Measurements from ENCODE around the gene PAX2.

Gene PAX2

DNA sequence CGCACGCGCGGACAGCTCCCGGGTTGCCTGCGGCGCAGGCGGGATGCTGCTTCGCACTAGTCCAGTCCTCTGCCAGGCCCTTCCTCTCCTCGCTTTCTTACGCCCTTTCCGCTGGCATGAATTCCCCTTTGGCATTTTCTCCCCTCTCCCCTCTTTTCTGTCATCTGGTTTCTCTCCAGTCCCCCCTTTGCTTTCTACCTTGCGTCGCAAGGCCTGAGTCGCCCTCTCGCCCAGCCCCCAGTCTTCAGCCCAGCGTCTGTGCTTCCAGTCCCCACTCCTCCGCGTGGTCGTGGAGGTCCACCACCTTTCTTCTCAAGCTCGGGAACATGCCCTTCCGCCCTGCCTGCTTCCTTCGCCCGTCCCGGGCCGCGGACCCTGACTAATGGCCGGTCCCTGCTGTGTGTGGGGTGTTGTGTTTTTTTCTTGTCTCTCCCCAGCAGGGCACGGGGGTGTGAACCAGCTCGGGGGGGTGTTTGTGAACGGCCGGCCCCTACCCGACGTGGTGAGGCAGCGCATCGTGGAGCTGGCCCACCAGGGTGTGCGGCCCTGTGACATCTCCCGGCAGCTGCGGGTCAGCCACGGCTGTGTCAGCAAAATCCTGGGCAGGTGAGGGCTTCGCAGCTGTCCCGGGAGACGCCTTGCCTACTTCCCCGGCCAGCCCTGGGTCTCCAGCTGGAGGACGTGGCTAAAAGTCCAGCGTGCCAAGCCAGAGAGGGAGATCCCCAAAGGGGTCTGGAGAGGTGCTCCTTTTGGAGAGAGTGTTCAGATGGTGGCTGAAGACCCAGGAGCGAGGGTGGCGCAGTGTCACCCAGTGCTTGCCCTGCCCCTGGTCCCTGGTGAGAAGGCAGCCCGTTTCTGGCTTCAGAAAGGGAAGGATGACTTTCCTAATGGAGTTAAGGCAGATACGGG is 4.2 kb downstream of the PAX2 start:
- no peak for ATAC-seq
- TF ChIP-seq CSDC2 (CRISPR knock-in tag; IDR thresholded peaks at IDR 0.05): no peak
- no peak for TF ChIP-seq TCF4 (CRISPR knock-in tag; IDR thresholded peaks at IDR 0.05; ENCODE audit: borderline replicate concordance)
- TF ChIP-seq OSR1 (CRISPR knock-in tag; IDR thresholded peaks at IDR 0.05): no peak
- no peak for TF ChIP-seq ZNF70 (CRISPR knock-in tag; IDR thresholded peaks at IDR 0.05)
- TF ChIP-seq ZNF8 (CRISPR knock-in tag; IDR thresholded peaks at IDR 0.05): no peak
- no peak for TF ChIP-seq ESRRG (CRISPR knock-in tag; IDR thresholded peaks at IDR 0.05)
- TF ChIP-seq, protein P1, sequence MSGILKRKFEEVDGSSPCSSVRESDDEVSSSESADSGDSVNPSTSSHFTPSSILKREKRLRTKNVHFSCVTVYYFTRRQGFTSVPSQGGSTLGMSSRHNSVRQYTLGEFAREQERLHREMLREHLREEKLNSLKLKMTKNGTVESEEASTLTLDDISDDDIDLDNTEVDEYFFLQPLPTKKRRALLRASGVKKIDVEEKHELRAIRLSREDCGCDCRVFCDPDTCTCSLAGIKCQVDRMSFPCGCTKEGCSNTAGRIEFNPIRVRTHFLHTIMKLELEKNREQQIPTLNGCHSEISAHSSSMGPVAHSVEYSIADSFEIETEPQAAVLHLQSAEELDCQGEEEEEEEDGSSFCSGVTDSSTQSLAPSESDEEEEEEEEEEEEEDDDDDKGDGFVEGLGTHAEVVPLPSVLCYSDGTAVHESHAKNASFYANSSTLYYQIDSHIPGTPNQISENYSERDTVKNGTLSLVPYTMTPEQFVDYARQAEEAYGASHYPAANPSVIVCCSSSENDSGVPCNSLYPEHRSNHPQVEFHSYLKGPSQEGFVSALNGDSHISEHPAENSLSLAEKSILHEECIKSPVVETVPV (CRISPR knock-in tag; IDR thresholded peaks at IDR 0.05): no peak
- TF ChIP-seq GLIS3 (CRISPR knock-in tag; IDR thresholded peaks at IDR 0.05): no peak
- TF ChIP-seq ARNTL (CRISPR knock-in tag; IDR thresholded peaks at IDR 0.05; ENCODE audit: borderline replicate concordance, low read depth): no peak

DNA sequence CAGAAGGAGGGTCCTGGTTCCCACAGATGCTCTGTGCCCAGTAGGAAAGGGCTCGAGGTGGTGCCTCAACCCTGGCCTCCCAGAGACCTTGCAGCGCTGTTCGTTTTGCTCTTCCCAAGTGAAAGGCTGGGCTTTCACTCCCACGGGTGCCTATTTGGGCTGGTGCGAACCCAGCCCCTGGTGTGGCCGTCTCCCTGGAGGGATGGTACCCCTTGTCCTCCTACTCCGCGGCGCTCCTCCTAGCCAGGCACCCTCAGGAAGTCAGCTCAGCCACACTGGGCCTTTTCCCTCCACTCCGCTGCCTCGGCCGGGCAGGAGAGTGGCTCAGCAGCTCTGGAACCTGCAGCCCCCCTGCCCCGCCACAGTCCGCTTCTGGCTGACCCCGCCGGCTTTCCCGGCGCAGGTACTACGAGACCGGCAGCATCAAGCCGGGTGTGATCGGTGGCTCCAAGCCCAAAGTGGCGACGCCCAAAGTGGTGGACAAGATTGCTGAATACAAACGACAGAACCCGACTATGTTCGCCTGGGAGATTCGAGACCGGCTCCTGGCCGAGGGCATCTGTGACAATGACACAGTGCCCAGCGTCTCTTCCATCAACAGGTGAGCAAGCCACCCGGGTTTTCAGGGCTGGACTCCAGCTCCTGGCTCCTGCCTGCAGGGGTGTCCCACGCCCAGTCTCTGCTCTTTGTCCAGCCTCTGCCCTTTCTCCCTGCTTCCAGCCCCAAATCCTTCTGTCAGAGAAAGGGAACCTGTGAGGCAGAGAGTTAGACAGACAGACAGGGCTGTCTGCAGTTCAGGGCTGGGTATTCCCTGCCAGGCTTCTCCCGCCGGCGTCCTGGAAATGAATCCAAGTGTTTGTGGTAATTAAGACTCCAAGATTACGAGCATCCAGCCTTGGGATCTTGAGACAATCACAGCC is 5.2 kb downstream of the PAX2 start:
- TF ChIP-seq ZNF565 (CRISPR knock-in tag; conservative IDR thresholded peaks at IDR 0.05; ENCODE audit: low read depth) (no peak), ZNF70 (CRISPR knock-in tag; IDR thresholded peaks at IDR 0.05) (no peak), ESRRG (CRISPR knock-in tag; IDR thresholded peaks at IDR 0.05) (no peak), GLIS3 (CRISPR knock-in tag; IDR thresholded peaks at IDR 0.05) (no peak), OSR1 (CRISPR knock-in tag; IDR thresholded peaks at IDR 0.05) (no peak), PPARA (CRISPR knock-in tag; IDR thresholded peaks at IDR 0.05; ENCODE audit: borderline replicate concordance) (no peak), ZNF8 (CRISPR knock-in tag; IDR thresholded peaks at IDR 0.05) (no peak), ARNTL (CRISPR knock-in tag; IDR thresholded peaks at IDR 0.05; ENCODE audit: borderline replicate concordance, low read depth) (no peak), SNAI2 (CRISPR knock-in tag; IDR thresholded peaks at IDR 0.05) (no peak), ZFP30 (CRISPR knock-in tag; IDR thresholded peaks at IDR 0.05) (no peak), TCF4 (CRISPR knock-in tag; IDR thresholded peaks at IDR 0.05; ENCODE audit: borderline replicate concordance) (no peak), ISL1 (CRISPR knock-in tag; IDR thresholded peaks at IDR 0.05) (no peak), ZC3H10 (CRISPR knock-in tag; IDR thresholded peaks at IDR 0.05) (no peak), TOX (CRISPR knock-in tag; IDR thresholded peaks at IDR 0.05; ENCODE audit: borderline replicate concordance) (no peak), ZFP3 (CRISPR knock-in tag; IDR thresholded peaks at IDR 0.05) (no peak)
- TF ChIP-seq, protein P2, sequence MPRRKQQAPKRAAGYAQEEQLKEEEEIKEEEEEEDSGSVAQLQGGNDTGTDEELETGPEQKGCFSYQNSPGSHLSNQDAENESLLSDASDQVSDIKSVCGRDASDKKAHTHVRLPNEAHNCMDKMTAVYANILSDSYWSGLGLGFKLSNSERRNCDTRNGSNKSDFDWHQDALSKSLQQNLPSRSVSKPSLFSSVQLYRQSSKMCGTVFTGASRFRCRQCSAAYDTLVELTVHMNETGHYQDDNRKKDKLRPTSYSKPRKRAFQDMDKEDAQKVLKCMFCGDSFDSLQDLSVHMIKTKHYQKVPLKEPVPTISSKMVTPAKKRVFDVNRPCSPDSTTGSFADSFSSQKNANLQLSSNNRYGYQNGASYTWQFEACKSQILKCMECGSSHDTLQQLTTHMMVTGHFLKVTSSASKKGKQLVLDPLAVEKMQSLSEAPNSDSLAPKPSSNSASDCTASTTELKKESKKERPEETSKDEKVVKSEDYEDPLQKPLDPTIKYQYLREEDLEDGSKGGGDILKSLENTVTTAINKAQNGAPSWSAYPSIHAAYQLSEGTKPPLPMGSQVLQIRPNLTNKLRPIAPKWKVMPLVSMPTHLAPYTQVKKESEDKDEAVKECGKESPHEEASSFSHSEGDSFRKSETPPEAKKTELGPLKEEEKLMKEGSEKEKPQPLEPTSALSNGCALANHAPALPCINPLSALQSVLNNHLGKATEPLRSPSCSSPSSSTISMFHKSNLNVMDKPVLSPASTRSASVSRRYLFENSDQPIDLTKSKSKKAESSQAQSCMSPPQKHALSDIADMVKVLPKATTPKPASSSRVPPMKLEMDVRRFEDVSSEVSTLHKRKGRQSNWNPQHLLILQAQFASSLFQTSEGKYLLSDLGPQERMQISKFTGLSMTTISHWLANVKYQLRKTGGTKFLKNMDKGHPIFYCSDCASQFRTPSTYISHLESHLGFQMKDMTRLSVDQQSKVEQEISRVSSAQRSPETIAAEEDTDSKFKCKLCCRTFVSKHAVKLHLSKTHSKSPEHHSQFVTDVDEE (CRISPR knock-in tag; IDR thresholded peaks at IDR 0.05): no peak
- TF ChIP-seq, protein P1 (CRISPR knock-in tag; IDR thresholded peaks at IDR 0.05): no peak
- TF ChIP-seq, protein P3, sequence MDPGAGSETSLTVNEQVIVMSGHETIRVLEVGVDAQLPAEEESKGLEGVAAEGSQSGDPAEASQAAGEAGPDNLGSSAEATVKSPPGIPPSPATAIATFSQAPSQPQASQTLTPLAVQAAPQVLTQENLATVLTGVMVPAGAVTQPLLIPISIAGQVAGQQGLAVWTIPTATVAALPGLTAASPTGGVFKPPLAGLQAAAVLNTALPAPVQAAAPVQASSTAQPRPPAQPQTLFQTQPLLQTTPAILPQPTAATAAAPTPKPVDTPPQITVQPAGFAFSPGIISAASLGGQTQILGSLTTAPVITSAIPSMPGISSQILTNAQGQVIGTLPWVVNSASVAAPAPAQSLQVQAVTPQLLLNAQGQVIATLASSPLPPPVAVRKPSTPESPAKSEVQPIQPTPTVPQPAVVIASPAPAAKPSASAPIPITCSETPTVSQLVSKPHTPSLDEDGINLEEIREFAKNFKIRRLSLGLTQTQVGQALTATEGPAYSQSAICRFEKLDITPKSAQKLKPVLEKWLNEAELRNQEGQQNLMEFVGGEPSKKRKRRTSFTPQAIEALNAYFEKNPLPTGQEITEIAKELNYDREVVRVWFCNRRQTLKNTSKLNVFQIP (CRISPR knock-in tag; IDR thresholded peaks at IDR 0.05; ENCODE audit: borderline replicate concordance, low read depth): no peak
- TF ChIP-seq, protein P4, sequence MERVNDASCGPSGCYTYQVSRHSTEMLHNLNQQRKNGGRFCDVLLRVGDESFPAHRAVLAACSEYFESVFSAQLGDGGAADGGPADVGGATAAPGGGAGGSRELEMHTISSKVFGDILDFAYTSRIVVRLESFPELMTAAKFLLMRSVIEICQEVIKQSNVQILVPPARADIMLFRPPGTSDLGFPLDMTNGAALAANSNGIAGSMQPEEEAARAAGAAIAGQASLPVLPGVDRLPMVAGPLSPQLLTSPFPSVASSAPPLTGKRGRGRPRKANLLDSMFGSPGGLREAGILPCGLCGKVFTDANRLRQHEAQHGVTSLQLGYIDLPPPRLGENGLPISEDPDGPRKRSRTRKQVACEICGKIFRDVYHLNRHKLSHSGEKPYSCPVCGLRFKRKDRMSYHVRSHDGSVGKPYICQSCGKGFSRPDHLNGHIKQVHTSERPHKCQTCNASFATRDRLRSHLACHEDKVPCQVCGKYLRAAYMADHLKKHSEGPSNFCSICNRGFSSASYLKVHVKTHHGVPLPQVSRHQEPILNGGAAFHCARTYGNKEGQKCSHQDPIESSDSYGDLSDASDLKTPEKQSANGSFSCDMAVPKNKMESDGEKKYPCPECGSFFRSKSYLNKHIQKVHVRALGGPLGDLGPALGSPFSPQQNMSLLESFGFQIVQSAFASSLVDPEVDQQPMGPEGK (CRISPR knock-in tag; IDR thresholded peaks at IDR 0.05; ENCODE audit: borderline replicate concordance): no peak
- TF ChIP-seq, protein P5, sequence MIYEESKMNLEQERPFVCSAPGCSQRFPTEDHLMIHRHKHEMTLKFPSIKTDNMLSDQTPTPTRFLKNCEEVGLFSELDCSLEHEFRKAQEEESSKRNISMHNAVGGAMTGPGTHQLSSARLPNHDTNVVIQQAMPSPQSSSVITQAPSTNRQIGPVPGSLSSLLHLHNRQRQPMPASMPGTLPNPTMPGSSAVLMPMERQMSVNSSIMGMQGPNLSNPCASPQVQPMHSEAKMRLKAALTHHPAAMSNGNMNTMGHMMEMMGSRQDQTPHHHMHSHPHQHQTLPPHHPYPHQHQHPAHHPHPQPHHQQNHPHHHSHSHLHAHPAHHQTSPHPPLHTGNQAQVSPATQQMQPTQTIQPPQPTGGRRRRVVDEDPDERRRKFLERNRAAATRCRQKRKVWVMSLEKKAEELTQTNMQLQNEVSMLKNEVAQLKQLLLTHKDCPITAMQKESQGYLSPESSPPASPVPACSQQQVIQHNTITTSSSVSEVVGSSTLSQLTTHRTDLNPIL (CRISPR knock-in tag; IDR thresholded peaks at IDR 0.05; ENCODE audit: low read depth): no peak
- no peak for ATAC-seq

Measured in SK-N-SH treated with all-trans-retinoic acid at 6 μM for 48 hours (cell line).